Retinal pigment epithelial cell (primary cell): Measurements from ENCODE around the gene TTC28.

Experiments used
- DNase-seq: peaks from one replicate; pipeline ENCODE4 v3.0.0-alpha.2; 2010; ENCODE audit warnings: low read depth
- H3K4me3 ChIP-seq: 2 replicates; pipeline ENCODE4 v1.5.1; 2011; ENCODE audit warnings: mild to moderate bottlenecking, low read length, control low read depth, moderate library complexity
- CTCF ChIP-seq: conservative IDR thresholded peaks from 2 replicates; pipeline ENCODE4 v1.5.1; 2011; ENCODE audit warnings: low read depth, low read length, control low read depth, inconsistent platforms

TTC28 gene

GRCh38 chr22:28112548-28113043, 567.0 kb downstream of the TTC28 start:
- no peak for DNase-seq
- H3K4me3 ChIP-seq = no peak overlapping the region

GRCh38 chr22:28112190-28112544, 567.5 kb downstream of the TTC28 start:
- no peak overlapping the region for H3K4me3 ChIP-seq

More at GRCh38 chr22:28112548-28113043, 567.0 kb downstream of the TTC28 start:
- TF ChIP-seq CTCF = peak; percentile 61

GRCh38 chr22:28111501-28112189, 568.0 kb downstream of the TTC28 start:
- H3K4me3 ChIP-seq = no peak overlapping the region
- DNase-seq = no peak
- no peak for TF ChIP-seq CTCF

More at GRCh38 chr22:28112190-28112544, 567.5 kb downstream of the TTC28 start:
- TF ChIP-seq CTCF = no peak
- DNase-seq = no peak

- no peak for DNase-seq
Observed at GRCh38 chr22:28108851-28109250, 570.8 kb downstream of the TTC28 start.

GRCh38 chr22:28106617-28107016, 573.0 kb downstream of the TTC28 start:
- no peak for TF ChIP-seq CTCF
- DNase-seq = no peak
- no peak overlapping the region for H3K4me3 ChIP-seq

More at GRCh38 chr22:28108851-28109250, 570.8 kb downstream of the TTC28 start:
- no peak for TF ChIP-seq CTCF
- no peak overlapping the region for H3K4me3 ChIP-seq

GRCh38 chr22:28105988-28106387, 573.7 kb downstream of the TTC28 start:
- no peak overlapping the region for H3K4me3 ChIP-seq
- DNase-seq = no peak
- TF ChIP-seq CTCF = no peak

- H3K4me3 ChIP-seq = no peak overlapping the region
- TF ChIP-seq CTCF = no peak
- no peak for DNase-seq
Observed at GRCh38 chr22:28105413-28105812, 574.2 kb downstream of the TTC28 start.
